ENCODE measurements around the gene PINLYP. TPM values are rescaled to one million over a fixed set of nuclear protein-coding genes. Genes with fewer than 3 reads are reported as not detected.

The PINLYP gene
- total RNA-seq, 1 experiment from 2014 or later, result 6.4 TPM

DNA sequence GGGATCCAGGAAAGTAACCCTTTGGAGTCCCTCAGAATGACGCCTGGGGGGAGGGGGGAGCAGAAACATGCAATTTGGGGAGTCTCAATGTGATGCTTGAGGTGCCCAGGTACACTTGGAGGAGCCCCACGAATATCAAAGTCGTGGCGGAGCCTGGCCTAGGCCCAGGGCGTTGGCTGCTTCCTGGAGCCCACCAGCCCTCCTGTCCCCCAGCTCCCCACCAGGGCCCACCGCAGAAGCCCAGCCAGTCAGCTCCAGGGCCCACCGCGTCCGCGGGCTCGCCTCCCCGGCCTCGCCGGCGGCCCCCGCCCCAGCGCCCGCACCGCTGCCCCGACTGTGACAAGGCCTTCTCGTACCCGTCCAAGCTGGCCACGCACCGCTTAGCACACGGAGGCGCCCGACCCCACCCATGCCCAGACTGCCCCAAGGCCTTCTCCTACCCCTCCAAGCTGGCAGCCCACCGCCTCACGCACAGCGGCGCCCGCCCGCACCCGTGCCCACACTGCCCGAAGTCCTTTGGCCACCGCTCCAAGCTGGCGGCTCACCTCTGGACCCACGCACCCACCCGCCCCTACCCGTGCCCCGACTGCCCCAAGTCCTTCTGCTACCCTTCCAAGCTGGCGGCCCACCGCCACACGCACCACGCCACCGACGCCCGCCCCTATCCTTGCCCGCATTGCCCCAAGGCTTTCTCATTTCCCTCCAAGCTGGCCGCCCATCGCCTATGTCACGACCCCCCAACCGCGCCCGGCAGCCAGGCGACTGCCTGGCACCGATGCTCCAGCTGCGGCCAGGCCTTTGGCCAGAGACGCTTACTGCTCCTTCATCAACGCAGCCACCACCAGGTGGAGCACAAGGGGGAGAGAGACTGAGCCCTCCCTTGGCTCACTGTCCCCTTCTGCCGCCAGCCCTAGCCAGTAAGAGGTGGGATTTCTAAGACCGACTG, 40.5 kb upstream of the PINLYP start:
- Mint-ChIP-seq H3K27me3 (ENCODE audit: low read depth) (peaks cover 10% of the 10 kb centered on the region), H3K9me3 (peaks cover 15% of the 10 kb centered on the region), H3K36me3 (peaks cover 27% of the 10 kb centered on the region), H3K4me1 (peaks cover 18% of the 10 kb centered on the region), H3K27ac (peak overlapping the region; percentile 100; the same call in 1 of the 2 replicates), H3K4me3 (peak overlapping the region; percentile 95)
- CTCF ChIA-PET, result interaction anchor here (0.6 to 4.5 kb wide), 39 partner anchors 10 to 677 kb away, joined by 3 to 152 read pairs (median 6); partner anchors contain the start of genes ETHE1, IRGQ, PHLDB3 and PINLYP
- ATAC-seq (peak; percentile 39), DNase-seq (ENCODE audit: low spot score) (peak; percentile 92)
- TF ChIP-seq NFE2L1 (CRISPR knock-in tag; IDR thresholded peaks at IDR 0.05) (no peak), MXD4 (CRISPR knock-in tag; IDR thresholded peaks at IDR 0.05; ENCODE audit: borderline replicate concordance) (no peak)
- TF ChIP-seq, protein P1, sequence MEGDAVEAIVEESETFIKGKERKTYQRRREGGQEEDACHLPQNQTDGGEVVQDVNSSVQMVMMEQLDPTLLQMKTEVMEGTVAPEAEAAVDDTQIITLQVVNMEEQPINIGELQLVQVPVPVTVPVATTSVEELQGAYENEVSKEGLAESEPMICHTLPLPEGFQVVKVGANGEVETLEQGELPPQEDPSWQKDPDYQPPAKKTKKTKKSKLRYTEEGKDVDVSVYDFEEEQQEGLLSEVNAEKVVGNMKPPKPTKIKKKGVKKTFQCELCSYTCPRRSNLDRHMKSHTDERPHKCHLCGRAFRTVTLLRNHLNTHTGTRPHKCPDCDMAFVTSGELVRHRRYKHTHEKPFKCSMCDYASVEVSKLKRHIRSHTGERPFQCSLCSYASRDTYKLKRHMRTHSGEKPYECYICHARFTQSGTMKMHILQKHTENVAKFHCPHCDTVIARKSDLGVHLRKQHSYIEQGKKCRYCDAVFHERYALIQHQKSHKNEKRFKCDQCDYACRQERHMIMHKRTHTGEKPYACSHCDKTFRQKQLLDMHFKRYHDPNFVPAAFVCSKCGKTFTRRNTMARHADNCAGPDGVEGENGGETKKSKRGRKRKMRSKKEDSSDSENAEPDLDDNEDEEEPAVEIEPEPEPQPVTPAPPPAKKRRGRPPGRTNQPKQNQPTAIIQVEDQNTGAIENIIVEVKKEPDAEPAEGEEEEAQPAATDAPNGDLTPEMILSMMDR (IDR thresholded peaks at IDR 0.05), result peak; percentile 41; the same call in 1 of the 2 replicates
- POLR2A ChIA-PET, result interaction anchor here (0.6 to 1.4 kb wide), 7 partner anchors 7 to 133 kb away, joined by 3 to 6 read pairs (median 3); partner anchors contain the start of genes IRGQ and ZNF576

DNA sequence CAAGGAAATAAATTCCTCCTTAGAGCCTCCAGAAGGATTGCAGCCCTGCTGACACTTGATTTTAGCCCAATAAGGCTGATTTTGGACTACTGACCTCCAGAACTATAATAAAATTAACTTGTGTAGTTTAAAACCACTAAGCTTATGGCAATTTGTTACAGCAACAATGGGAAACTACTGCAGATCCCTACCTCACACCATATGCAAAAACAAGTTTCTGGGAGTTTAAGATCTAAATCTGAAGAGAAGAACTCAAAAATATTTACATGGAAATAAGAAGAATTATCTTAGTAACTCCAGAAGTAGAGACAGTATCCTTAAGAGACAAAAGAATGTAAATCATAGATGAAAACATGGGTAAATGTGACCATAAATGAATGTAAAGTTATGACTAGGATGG, 36.7 kb upstream of the PINLYP start:
- no peak overlapping the region for H3K4me3 Mint-ChIP-seq
- no peak overlapping the region for H3K27ac Mint-ChIP-seq
- peaks cover 56% of the 10 kb centered on the region for H3K36me3 Mint-ChIP-seq
- no peaks in the 10 kb centered on the region for H3K27me3 Mint-ChIP-seq (ENCODE audit: low read depth)
- TF ChIP-seq ESRRA (CRISPR knock-in tag; IDR thresholded peaks at IDR 0.05; ENCODE audit: borderline replicate concordance), result no peak
- no peak for TF ChIP-seq ETV6 (CRISPR knock-in tag; IDR thresholded peaks at IDR 0.05)
- TF ChIP-seq, protein P2, sequence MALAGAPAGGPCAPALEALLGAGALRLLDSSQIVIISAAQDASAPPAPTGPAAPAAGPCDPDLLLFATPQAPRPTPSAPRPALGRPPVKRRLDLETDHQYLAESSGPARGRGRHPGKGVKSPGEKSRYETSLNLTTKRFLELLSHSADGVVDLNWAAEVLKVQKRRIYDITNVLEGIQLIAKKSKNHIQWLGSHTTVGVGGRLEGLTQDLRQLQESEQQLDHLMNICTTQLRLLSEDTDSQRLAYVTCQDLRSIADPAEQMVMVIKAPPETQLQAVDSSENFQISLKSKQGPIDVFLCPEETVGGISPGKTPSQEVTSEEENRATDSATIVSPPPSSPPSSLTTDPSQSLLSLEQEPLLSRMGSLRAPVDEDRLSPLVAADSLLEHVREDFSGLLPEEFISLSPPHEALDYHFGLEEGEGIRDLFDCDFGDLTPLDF (CRISPR knock-in tag; IDR thresholded peaks at IDR 0.05), result no peak
- TF ChIP-seq EMX1 (CRISPR knock-in tag; IDR thresholded peaks at IDR 0.05), result no peak
- TF ChIP-seq, protein P3, sequence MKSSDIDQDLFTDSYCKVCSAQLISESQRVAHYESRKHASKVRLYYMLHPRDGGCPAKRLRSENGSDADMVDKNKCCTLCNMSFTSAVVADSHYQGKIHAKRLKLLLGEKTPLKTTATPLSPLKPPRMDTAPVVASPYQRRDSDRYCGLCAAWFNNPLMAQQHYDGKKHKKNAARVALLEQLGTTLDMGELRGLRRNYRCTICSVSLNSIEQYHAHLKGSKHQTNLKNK (CRISPR knock-in tag; IDR thresholded peaks at IDR 0.05), result no peak
- no peak for TF ChIP-seq TCF7 (CRISPR knock-in tag; IDR thresholded peaks at IDR 0.05; ENCODE audit: low read depth)
- TF ChIP-seq HMGA2 (CRISPR knock-in tag; IDR thresholded peaks at IDR 0.05), result no peak
- TF ChIP-seq, protein P4, sequence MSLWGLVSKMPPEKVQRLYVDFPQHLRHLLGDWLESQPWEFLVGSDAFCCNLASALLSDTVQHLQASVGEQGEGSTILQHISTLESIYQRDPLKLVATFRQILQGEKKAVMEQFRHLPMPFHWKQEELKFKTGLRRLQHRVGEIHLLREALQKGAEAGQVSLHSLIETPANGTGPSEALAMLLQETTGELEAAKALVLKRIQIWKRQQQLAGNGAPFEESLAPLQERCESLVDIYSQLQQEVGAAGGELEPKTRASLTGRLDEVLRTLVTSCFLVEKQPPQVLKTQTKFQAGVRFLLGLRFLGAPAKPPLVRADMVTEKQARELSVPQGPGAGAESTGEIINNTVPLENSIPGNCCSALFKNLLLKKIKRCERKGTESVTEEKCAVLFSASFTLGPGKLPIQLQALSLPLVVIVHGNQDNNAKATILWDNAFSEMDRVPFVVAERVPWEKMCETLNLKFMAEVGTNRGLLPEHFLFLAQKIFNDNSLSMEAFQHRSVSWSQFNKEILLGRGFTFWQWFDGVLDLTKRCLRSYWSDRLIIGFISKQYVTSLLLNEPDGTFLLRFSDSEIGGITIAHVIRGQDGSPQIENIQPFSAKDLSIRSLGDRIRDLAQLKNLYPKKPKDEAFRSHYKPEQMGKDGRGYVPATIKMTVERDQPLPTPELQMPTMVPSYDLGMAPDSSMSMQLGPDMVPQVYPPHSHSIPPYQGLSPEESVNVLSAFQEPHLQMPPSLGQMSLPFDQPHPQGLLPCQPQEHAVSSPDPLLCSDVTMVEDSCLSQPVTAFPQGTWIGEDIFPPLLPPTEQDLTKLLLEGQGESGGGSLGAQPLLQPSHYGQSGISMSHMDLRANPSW (CRISPR knock-in tag; conservative IDR thresholded peaks at IDR 0.05; ENCODE audit: low read depth), result no peak
- ChIA-PET POLR2A (no interaction called here), CTCF (interaction anchor here (2.0 kb wide), 1 partner anchor 16 kb away, joined by 8 read pairs; no protein-coding TSS in a partner anchor)
- peaks cover 18% of the 10 kb centered on the region for H3K9me3 Mint-ChIP-seq
- DNase-seq (ENCODE audit: low spot score) (no peak), ATAC-seq (no peak)
- peaks cover 14% of the 10 kb centered on the region for H3K4me1 Mint-ChIP-seq

DNA sequence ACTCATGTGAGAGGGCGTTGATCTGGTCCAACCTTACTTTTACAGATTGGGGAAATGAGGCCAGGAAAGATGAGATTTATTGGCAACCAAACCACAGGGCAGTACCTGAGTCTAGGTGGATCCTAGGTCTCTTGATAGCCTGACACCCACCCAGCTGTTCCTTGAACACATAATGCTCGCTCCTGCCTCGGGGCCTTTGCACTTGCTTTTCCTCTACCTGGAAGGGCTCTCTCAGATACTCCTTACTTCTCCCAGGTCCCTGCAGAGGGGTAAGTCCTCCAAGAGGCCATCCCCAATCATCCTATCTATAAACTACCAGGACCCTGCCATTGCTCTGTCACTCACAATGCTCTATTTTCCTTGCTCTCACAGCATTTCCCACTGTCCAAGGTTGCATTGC, 35.2 kb upstream of the PINLYP start:
- no peaks in the 10 kb centered on the region for H3K27me3 Mint-ChIP-seq (ENCODE audit: low read depth)
- peaks cover 18% of the 10 kb centered on the region for H3K9me3 Mint-ChIP-seq
- H3K36me3 Mint-ChIP-seq, result peaks cover 62% of the 10 kb centered on the region
- CTCF ChIA-PET, result interaction anchor here (2.0 kb wide), 1 partner anchor 15 kb away, joined by 8 read pairs; no protein-coding TSS in a partner anchor
- DNase-seq (ENCODE audit: low spot score), result no peak
- POLR2A ChIA-PET, result no interaction called here
- no peak overlapping the region for H3K27ac Mint-ChIP-seq
- ATAC-seq, result no peak
- no peak overlapping the region for H3K4me3 Mint-ChIP-seq
- peaks cover 7% of the 10 kb centered on the region for H3K4me1 Mint-ChIP-seq
- TF ChIP-seq ZNF219 (CRISPR knock-in tag; IDR thresholded peaks at IDR 0.05; ENCODE audit: borderline replicate concordance), result no peak
- TF ChIP-seq MYBL2 (CRISPR knock-in tag; IDR thresholded peaks at IDR 0.05), result no peak
- TF ChIP-seq, protein P5, sequence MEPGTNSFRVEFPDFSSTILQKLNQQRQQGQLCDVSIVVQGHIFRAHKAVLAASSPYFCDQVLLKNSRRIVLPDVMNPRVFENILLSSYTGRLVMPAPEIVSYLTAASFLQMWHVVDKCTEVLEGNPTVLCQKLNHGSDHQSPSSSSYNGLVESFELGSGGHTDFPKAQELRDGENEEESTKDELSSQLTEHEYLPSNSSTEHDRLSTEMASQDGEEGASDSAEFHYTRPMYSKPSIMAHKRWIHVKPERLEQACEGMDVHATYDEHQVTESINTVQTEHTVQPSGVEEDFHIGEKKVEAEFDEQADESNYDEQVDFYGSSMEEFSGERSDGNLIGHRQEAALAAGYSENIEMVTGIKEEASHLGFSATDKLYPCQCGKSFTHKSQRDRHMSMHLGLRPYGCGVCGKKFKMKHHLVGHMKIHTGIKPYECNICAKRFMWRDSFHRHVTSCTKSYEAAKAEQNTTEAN (CRISPR knock-in tag; IDR thresholded peaks at IDR 0.05), result no peak
- TF ChIP-seq, protein P6, sequence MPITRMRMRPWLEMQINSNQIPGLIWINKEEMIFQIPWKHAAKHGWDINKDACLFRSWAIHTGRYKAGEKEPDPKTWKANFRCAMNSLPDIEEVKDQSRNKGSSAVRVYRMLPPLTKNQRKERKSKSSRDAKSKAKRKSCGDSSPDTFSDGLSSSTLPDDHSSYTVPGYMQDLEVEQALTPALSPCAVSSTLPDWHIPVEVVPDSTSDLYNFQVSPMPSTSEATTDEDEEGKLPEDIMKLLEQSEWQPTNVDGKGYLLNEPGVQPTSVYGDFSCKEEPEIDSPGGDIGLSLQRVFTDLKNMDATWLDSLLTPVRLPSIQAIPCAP (CRISPR knock-in tag; IDR thresholded peaks at IDR 0.05), result no peak
- TF ChIP-seq NFE2L1 (CRISPR knock-in tag; IDR thresholded peaks at IDR 0.05), result no peak
- TF ChIP-seq KAT7 (CRISPR knock-in tag; IDR thresholded peaks at IDR 0.05; ENCODE audit: borderline replicate concordance), result no peak
- TF ChIP-seq, protein P7, sequence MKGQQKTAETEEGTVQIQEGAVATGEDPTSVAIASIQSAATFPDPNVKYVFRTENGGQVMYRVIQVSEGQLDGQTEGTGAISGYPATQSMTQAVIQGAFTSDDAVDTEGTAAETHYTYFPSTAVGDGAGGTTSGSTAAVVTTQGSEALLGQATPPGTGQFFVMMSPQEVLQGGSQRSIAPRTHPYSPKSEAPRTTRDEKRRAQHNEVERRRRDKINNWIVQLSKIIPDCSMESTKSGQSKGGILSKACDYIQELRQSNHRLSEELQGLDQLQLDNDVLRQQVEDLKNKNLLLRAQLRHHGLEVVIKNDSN (CRISPR knock-in tag; IDR thresholded peaks at IDR 0.05), result no peak
- TF ChIP-seq CREB1 (CRISPR knock-in tag; IDR thresholded peaks at IDR 0.05), result no peak
- no peak for TF ChIP-seq TEAD1 (CRISPR knock-in tag; IDR thresholded peaks at IDR 0.05)

Data from WTC11 (cell line).